Measurements from ENCODE around the gene PUDP. TPM values are rescaled to one million over a fixed set of nuclear protein-coding genes. Genes with fewer than 3 reads are reported as not detected.

The PUDP gene
- total and polyA plus RNA-seq, 2 experiments from 2014 or later = 22.6 to 32.8 TPM

GRCh38 chrX:7117587-7117986, 30.4 kb downstream of the PUDP start:
- Histone ChIP-seq H4K20me1 (ENCODE audit: insufficient read depth, poor library complexity, severe bottlenecking) (no peaks in the 10 kb centered on the region), H3K4me2 (no peak overlapping the region), H3K4me1 (ENCODE audit: insufficient read depth) (peaks cover 6% of the 10 kb centered on the region), H3K4me3 (no peak overlapping the region), H3K79me2 (peaks cover 13% of the 10 kb centered on the region), H3K27ac (no peak overlapping the region), H3K9me2 (replicated peaks; ENCODE audit: insufficient read depth) (no peaks in the 10 kb centered on the region), H3K36me3 (replicated peaks; ENCODE audit: insufficient read depth, low read depth) (no peaks in the 10 kb centered on the region), H2AFZ (no peak overlapping the region), H3K9me3 (ENCODE audit: low read depth) (no peaks in the 10 kb centered on the region), H3K27me3 (no peaks in the 10 kb centered on the region)
- 69% methylated on average over 3 of the region's 3 CpGs for WGBS (ENCODE audit: low lambda C conversion rate, missing lambda C conversion rate)
- DNase-seq (ENCODE audit: low spot score) = no peak
- TF ChIP-seq EZH2phosphoT487 (IDR thresholded peaks at IDR 0.05; ENCODE audit: low read depth, severe bottlenecking, unreplicated experiment) (no peak), CTCF (IDR thresholded peaks at IDR 0.05; ENCODE audit: poor library complexity) (no peak)

- Histone ChIP-seq H3K27ac (no peak overlapping the region), H3K4me2 (no peak overlapping the region), H3K27me3 (no peaks in the 10 kb centered on the region), H3K79me2 (peaks cover 13% of the 10 kb centered on the region), H4K20me1 (ENCODE audit: insufficient read depth, poor library complexity, severe bottlenecking) (no peaks in the 10 kb centered on the region), H3K9me3 (ENCODE audit: low read depth) (no peaks in the 10 kb centered on the region), H3K4me3 (no peak overlapping the region), H3K9me2 (replicated peaks; ENCODE audit: insufficient read depth) (no peaks in the 10 kb centered on the region), H3K4me1 (ENCODE audit: insufficient read depth) (peaks cover 5% of the 10 kb centered on the region), H3K36me3 (replicated peaks; ENCODE audit: insufficient read depth, low read depth) (no peaks in the 10 kb centered on the region), H2AFZ (no peak overlapping the region)
- no peak for TF ChIP-seq EZH2 (IDR thresholded peaks at IDR 0.05; ENCODE audit: borderline replicate concordance)
- TF ChIP-seq CTCF (IDR thresholded peaks at IDR 0.05; ENCODE audit: poor library complexity) = no peak
- TF ChIP-seq EZH2phosphoT487 (IDR thresholded peaks at IDR 0.05; ENCODE audit: low read depth, severe bottlenecking, unreplicated experiment) = no peak
- 67% methylated on average over 3 of the region's 3 CpGs for WGBS (ENCODE audit: low lambda C conversion rate, missing lambda C conversion rate)
- no peak for DNase-seq (ENCODE audit: low spot score)
Observed at GRCh38 chrX:7116081-7116480, 31.9 kb downstream of the PUDP start.

- Histone ChIP-seq H3K79me2 (peaks cover 13% of the 10 kb centered on the region), H3K27me3 (no peaks in the 10 kb centered on the region), H3K4me2 (no peak overlapping the region), H2AFZ (no peak overlapping the region), H3K4me3 (no peak overlapping the region), H4K20me1 (ENCODE audit: insufficient read depth, poor library complexity, severe bottlenecking) (no peaks in the 10 kb centered on the region), H3K27ac (no peak overlapping the region), H3K4me1 (ENCODE audit: insufficient read depth) (peaks cover under 1% of the 10 kb centered on the region), H3K9me3 (ENCODE audit: low read depth) (no peaks in the 10 kb centered on the region), H3K9me2 (replicated peaks; ENCODE audit: insufficient read depth) (no peaks in the 10 kb centered on the region), H3K36me3 (replicated peaks; ENCODE audit: insufficient read depth, low read depth) (no peaks in the 10 kb centered on the region)
- DNase-seq (ENCODE audit: low spot score) = no peak
- no peak for TF ChIP-seq CTCF (IDR thresholded peaks at IDR 0.05; ENCODE audit: poor library complexity)
- 71% methylated on average over 6 of the region's 6 CpGs for WGBS (ENCODE audit: low lambda C conversion rate, missing lambda C conversion rate)
Observed at GRCh38 chrX:7115557-7115956, 32.4 kb downstream of the PUDP start.

GRCh38 chrX:7112071-7112470, 35.9 kb downstream of the PUDP start:
- no peak for TF ChIP-seq CTCF (IDR thresholded peaks at IDR 0.05; ENCODE audit: poor library complexity)
- TF ChIP-seq EZH2 (IDR thresholded peaks at IDR 0.05; ENCODE audit: borderline replicate concordance) = no peak
- TF ChIP-seq EZH2phosphoT487 (IDR thresholded peaks at IDR 0.05; ENCODE audit: low read depth, severe bottlenecking, unreplicated experiment) = no peak

More at GRCh38 chrX:7112071-7112470, 35.9 kb downstream of the PUDP start:
- Histone ChIP-seq H3K79me2 (no peaks in the 10 kb centered on the region), H3K4me1 (ENCODE audit: insufficient read depth) (no peaks in the 10 kb centered on the region), H3K9me2 (replicated peaks; ENCODE audit: insufficient read depth) (no peaks in the 10 kb centered on the region), H3K4me2 (no peak overlapping the region), H3K4me3 (no peak overlapping the region), H3K27me3 (no peaks in the 10 kb centered on the region), H3K27ac (no peak overlapping the region), H4K20me1 (ENCODE audit: insufficient read depth, poor library complexity, severe bottlenecking) (no peaks in the 10 kb centered on the region), H3K9me3 (ENCODE audit: low read depth) (no peaks in the 10 kb centered on the region), H2AFZ (no peak overlapping the region), H3K36me3 (replicated peaks; ENCODE audit: insufficient read depth, low read depth) (no peaks in the 10 kb centered on the region)
- 88% methylated on average over 7 of the region's 7 CpGs for WGBS (ENCODE audit: low lambda C conversion rate, missing lambda C conversion rate)
- no peak for DNase-seq (ENCODE audit: low spot score)
